HG03097 (cell line): ENCODE results near the gene OR5H2.
A peak's percentile ranks its signal among the peaks of the same experiment; 100 is the strongest.
"Not testable (repeated sequence)": the region's sequence is repeated elsewhere in the genome, so short reads cannot be mapped to it uniquely, and the experiment has no call there.

Source experiments
- ATAC-seq: cut with Tn5 transposase; IDR thresholded peaks from one replicate; pipeline ENCODE4 v1.9.1; 2021; ENCODE audit not compliant: unreplicated experiment, low FRiP score

Gene OR5H2

GRCh38 chr3:98282205-98282604, at the start of gene OR5H2:
OR5H2 (plus strand) TSS chr3:98282505; CDS start chr3:98282903, 398 bp downstream.
- no peak for ATAC-seq

GRCh38 chr3:98233468-98233867, 48.8 kb upstream of the OR5H2 start:
- peak; percentile 58 for ATAC-seq

- ATAC-seq, result no peak
Measured at GRCh38 chr3:98240131-98240530, 42.2 kb upstream of the OR5H2 start.

GRCh38 chr3:98242155-98242554, 40.1 kb upstream of the OR5H2 start:
- no peak for ATAC-seq

- ATAC-seq, result no peak
Measured at GRCh38 chr3:98243843-98244242, 38.5 kb upstream of the OR5H2 start.

GRCh38 chr3:98246142-98246541, 36.2 kb upstream of the OR5H2 start:
- ATAC-seq, result no peak

GRCh38 chr3:98256026-98256425, 26.3 kb upstream of the OR5H2 start:
- not testable (repeated sequence) for ATAC-seq

- no peak for ATAC-seq
Measured at GRCh38 chr3:98259707-98260106, 22.6 kb upstream of the OR5H2 start.

- no peak for ATAC-seq
Measured at GRCh38 chr3:98262046-98262445, 20.3 kb upstream of the OR5H2 start.

- no peak for ATAC-seq
Measured at GRCh38 chr3:98263944-98264343, 18.4 kb upstream of the OR5H2 start, which contains the start of gene OR5H6. OR5H6 (plus strand) TSS chr3:98264244; CDS start chr3:98264333, 89 bp downstream.

- no peak for ATAC-seq
Measured at GRCh38 chr3:98269846-98270245, 12.5 kb upstream of the OR5H2 start.

GRCh38 chr3:98272126-98272525, 10.2 kb upstream of the OR5H2 start:
- ATAC-seq, result no peak

GRCh38 chr3:98274914-98275313, 7.4 kb upstream of the OR5H2 start:
- ATAC-seq, result no peak

GRCh38 chr3:98290916-98291315, 8.6 kb downstream of the OR5H2 start:
- ATAC-seq, result no peak

- no peak for ATAC-seq
Measured at GRCh38 chr3:98291332-98291957, 9.1 kb downstream of the OR5H2 start.

GRCh38 chr3:98322101-98322500, 39.8 kb downstream of the OR5H2 start:
- no peak for ATAC-seq

- ATAC-seq, result no peak
Measured at GRCh38 chr3:98322686-98323085, 40.4 kb downstream of the OR5H2 start.

- no peak for ATAC-seq
Measured at GRCh38 chr3:98323425-98323824, 41.1 kb downstream of the OR5H2 start.

- no peak for ATAC-seq
Measured at GRCh38 chr3:98325055-98325454, 42.8 kb downstream of the OR5H2 start.

- ATAC-seq, result no peak
Measured at GRCh38 chr3:98326105-98326893, 44.0 kb downstream of the OR5H2 start.

- ATAC-seq, result peak; percentile 55
Measured at GRCh38 chr3:98326945-98327344, 44.6 kb downstream of the OR5H2 start.

- ATAC-seq, result no peak
Measured at GRCh38 chr3:98328933-98329332, 46.6 kb downstream of the OR5H2 start.
